Thyroid gland (tissue), 4 donors: ENCODE data around the gene MED8. TPM values are rescaled to one million over a fixed set of nuclear protein-coding genes. Genes with fewer than 3 reads are reported as not detected.

Source experiments
- DNase-seq, 2 donors: peaks; one replicate each; pipeline ENCODE4 v3.0.0-alpha.2; 2019
- H3K27ac ChIP-seq, 3 donors: fragments of 200-600 bp; sonication (generic); 1 replicate in 2 of 3; 2 replicates in 1 of 3; pipeline ENCODE4 v1.5.1; 2016 to 2019; ENCODE audit warnings: mild to moderate bottlenecking in 1 of 3, moderate library complexity in 1 of 3
- H3K27me3 ChIP-seq: fragments of 200-600 bp; sonication (generic); one replicate; pipeline ENCODE4 v1.5.1; 2019
- H3K36me3 ChIP-seq, 2 donors: fragments of 200-600 bp; sonication (generic); one replicate each; pipeline ENCODE4 v1.5.1; 2016 to 2019
- H3K4me1 ChIP-seq, 2 donors: fragments of 200-600 bp; sonication (generic); one replicate each; pipeline ENCODE4 v1.5.1; 2017 to 2019
- H3K4me3 ChIP-seq, 3 donors: fragments of 200-600 bp; sonication (generic); replicated peaks in 1 of 3; 1 replicate in 2 of 3; 2 replicates in 1 of 3; pipeline ENCODE4 v1.5.1; 2016; ENCODE audit warnings: mild to moderate bottlenecking in 1 of 3
- H3K9me3 ChIP-seq: fragments of 200-600 bp; sonication (generic); one replicate; pipeline ENCODE4 v1.5.1; 2017
- POLR2A ChIP-seq, 2 donors: fragments of 450-650 bp; IDR thresholded peaks; one replicate each; pipeline ENCODE4 v1.6.1; 2017; ENCODE audit warnings: antibody characterized with exemption in 2 of 2, mild to moderate bottlenecking in 2 of 2, moderate library complexity in 1 of 2
- WGBS, 2 donors: methylation state at CpG; one replicate each; pipeline ENCODE4 v1.1.5; 2017; 5-methylcytosine and 5-hydroxymethylcytosine counted together
- intact Hi-C: fragments of 100-400 bp; cut with DNase I; formaldehyde crosslinking; loops from one replicate; pipeline ENCODE4 v1.15.1; 2023
- total RNA-seq, 4 donors: library from RNA; depleted of rRNA; stranded (reverse); fragments of >200 nt; gene quantifications; one replicate each; pipeline ENCODE4 v1.2.3, GENCODE V29; 2016
- TF ChIP-seq, protein P1 (sequence below), 6 experiments: fragments of 200-600 bp in 3 of 6; fragments of 450-650 bp in 3 of 6; sonication (generic) in 3 of 6; IDR thresholded peaks; one replicate each; pipeline ENCODE4 v1.5.1; 2016 to 2019; ENCODE audit warnings: antibody characterized with exemption in 6 of 6, mild to moderate bottlenecking in 2 of 6, inconsistent platforms in 1 of 6, moderate library complexity in 1 of 6

Gene MED8
- total RNA-seq, 4 donors from 2014 or later: 37.7 to 48.6 (median 45.3) TPM

DNA sequence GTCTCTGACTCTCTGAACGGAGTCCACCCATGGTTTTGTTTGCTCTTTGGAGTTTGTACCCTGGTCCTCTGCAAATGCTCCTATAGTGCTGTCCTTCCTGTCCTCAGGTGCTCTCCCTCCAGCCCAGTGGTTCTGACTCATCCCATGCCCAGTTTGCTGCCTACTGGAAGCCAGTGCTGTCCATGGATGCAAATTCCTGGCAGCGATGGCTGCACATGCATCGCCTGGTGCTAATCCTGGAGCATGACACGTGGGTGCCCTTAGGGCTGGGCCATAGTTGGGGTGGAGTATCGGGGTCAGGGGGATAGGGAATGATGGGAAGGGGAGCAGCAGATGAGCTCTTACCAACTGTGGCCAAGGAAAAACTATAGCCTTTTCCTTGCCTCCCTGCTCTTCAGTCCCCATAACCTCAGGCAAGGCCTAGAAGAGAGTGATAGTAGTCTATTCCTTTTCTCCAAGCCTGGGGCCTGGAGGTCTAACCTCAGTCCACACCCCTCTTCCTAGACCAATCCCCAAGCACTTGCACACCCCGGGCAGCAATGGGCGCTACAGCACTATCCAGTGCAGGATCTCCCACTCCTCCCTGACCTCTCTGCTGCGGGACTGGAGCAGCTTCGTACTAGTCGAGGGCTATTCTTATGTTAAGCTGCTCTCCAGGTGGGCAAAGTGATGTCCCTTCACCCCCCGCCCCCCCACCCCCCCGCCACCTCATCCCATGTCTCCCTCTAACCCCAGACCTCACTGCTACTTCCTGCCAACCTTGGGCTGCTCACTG, 32.6 kb upstream of the MED8 start:
- Histone ChIP-seq H3K27ac (no peak overlapping the region), H3K36me3 (peaks cover 64 to 75% of the 10 kb centered on the region in 2 donors), H3K9me3 (no peaks in the 10 kb centered on the region), H3K27me3 (no peaks in the 10 kb centered on the region), H3K4me3 (no peak overlapping the region), H3K4me1 (peaks cover 14 to 22% of the 10 kb centered on the region in 2 donors)
- 89 to 91% methylated on average over 12 of the region's 12 CpGs for WGBS, 2 donors
- TF ChIP-seq, protein P1, sequence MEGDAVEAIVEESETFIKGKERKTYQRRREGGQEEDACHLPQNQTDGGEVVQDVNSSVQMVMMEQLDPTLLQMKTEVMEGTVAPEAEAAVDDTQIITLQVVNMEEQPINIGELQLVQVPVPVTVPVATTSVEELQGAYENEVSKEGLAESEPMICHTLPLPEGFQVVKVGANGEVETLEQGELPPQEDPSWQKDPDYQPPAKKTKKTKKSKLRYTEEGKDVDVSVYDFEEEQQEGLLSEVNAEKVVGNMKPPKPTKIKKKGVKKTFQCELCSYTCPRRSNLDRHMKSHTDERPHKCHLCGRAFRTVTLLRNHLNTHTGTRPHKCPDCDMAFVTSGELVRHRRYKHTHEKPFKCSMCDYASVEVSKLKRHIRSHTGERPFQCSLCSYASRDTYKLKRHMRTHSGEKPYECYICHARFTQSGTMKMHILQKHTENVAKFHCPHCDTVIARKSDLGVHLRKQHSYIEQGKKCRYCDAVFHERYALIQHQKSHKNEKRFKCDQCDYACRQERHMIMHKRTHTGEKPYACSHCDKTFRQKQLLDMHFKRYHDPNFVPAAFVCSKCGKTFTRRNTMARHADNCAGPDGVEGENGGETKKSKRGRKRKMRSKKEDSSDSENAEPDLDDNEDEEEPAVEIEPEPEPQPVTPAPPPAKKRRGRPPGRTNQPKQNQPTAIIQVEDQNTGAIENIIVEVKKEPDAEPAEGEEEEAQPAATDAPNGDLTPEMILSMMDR (IDR thresholded peaks at IDR 0.05): no peak
- TF ChIP-seq POLR2A (IDR thresholded peaks at IDR 0.05): no peak
- intact Hi-C loops: no loop called here
- DNase-seq: no peak

DNA sequence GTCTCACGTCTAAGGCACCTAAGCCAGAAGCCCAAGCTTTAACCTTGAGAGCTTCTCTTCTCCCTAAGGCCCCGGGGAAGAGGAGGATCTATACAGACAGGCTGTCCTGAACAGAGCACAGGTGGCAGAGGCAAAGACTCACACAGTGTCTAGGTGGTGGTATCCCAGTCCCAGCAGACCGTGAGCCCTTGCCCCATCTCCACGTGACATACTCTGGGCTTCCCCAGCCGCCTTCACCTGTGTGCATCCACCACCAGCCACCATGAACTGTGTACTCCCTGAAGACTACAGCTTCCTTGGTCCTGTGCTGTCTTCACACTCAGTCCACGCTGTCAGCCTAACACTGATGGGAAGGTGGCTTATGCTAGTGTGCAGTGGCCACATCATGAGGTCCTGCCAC, 31.8 kb upstream of the MED8 start:
- no peak overlapping the region for H3K4me3 ChIP-seq
- DNase-seq: no peak
- intact Hi-C loops: no loop called here
- no peaks in the 10 kb centered on the region for H3K9me3 ChIP-seq
- no peak overlapping the region for H3K27ac ChIP-seq
- TF ChIP-seq, protein P1 (IDR thresholded peaks at IDR 0.05): no peak
- no peak for TF ChIP-seq POLR2A (IDR thresholded peaks at IDR 0.05)
- H3K27me3 ChIP-seq: no peaks in the 10 kb centered on the region
- peaks cover 58 to 70% of the 10 kb centered on the region in 2 donors for H3K36me3 ChIP-seq
- peaks cover 14 to 22% of the 10 kb centered on the region in 2 donors for H3K4me1 ChIP-seq
- WGBS, 2 donors: 88 to 94% methylated on average over 3 to 5 of the region's 6 CpGs

DNA sequence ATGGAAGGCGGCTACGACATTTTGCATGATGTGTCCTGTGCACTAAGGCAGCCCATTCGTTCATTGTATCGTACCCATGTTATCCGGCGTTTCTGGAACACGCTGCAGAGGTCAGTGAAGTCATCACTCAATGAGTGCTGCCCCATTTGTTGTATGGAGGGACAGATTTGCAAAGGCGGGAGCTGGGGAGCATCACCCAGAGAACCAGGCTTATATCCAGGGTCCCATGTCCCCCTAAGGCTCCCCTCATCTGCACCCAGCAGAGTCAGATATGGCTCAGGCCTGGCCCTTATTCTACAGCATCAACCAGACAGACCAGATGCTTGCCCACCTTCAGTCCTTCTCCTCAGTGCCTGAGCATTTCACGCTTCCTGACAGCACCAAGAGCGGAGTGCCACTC, 31.3 kb upstream of the MED8 start:
- H3K36me3 ChIP-seq: peaks cover 56 to 64% of the 10 kb centered on the region in 2 donors
- no peaks in the 10 kb centered on the region for H3K9me3 ChIP-seq
- no peak for DNase-seq
- 93 to 97% methylated on average over 10 of the region's 10 CpGs for WGBS, 2 donors
- H3K27ac ChIP-seq: no peak overlapping the region
- intact Hi-C loops: no loop called here
- peaks cover 14 to 22% of the 10 kb centered on the region in 2 donors for H3K4me1 ChIP-seq
- H3K27me3 ChIP-seq: no peaks in the 10 kb centered on the region
- H3K4me3 ChIP-seq: no peak overlapping the region
- TF ChIP-seq POLR2A (IDR thresholded peaks at IDR 0.05): no peak
- TF ChIP-seq, protein P1 (IDR thresholded peaks at IDR 0.05): no peak

DNA sequence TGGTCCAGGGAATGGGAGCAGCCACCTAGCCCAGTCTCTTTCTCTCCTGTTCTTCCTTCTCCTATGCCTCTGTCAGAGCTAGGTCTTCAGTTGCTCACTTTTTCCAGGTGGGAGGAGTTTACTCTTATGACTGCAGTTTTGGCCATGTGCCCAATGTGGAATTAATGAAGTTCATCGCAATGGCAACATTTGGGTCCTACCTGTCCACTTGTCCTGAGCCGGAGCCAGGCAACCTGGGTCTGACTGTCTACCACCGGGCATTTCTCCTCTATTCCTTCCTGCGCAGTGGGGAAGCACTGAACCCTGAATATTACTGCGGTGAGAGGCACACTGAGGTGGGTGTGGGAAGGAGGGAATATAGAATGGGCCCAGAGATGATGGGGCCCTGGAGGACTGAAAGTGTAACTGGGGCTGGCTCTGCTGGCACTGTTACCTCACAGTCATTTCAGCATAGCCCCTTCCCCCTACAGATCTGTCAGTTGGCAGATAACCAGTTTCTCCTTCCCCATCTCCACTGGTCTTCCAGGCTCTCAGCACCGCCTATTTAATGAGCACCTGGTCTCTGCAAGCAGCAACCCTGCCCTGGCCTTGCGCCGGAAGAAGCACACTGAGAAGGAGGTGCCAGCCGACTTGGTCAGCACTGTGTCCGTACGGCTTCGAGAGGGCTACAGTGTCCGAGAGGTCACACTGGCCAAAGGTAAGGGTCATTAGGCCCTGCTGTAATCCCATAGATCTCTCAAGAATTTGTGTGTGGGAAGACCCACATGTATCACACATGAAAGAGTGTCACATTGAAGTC, 30.2 kb upstream of the MED8 start:
- no peaks in the 10 kb centered on the region for H3K9me3 ChIP-seq
- TF ChIP-seq, protein P1 (IDR thresholded peaks at IDR 0.05): no peak
- no peak for TF ChIP-seq POLR2A (IDR thresholded peaks at IDR 0.05)
- no peaks in the 10 kb centered on the region for H3K27me3 ChIP-seq
- peaks cover 14 to 22% of the 10 kb centered on the region in 2 donors for H3K4me1 ChIP-seq
- no peak overlapping the region for H3K4me3 ChIP-seq
- no peak for DNase-seq
- peaks cover 49 to 56% of the 10 kb centered on the region in 2 donors for H3K36me3 ChIP-seq
- peak overlapping the region in 2 of 3 donors; percentile 11 to 50 for H3K27ac ChIP-seq
- intact Hi-C loops: loop anchor here (5.0 kb wide), 1 partner anchor 183 kb away; no protein-coding TSS in a partner anchor
- 92 to 97% methylated on average over 13 of the region's 13 CpGs for WGBS, 2 donors
